ENCODE results near the gene COL6A5.

GRCh38 chr3:130516645-130517512, 171.4 kb downstream of the COL6A5 start, which contains the start of gene COL6A6:
- TF ChIP-seq, protein P1, sequence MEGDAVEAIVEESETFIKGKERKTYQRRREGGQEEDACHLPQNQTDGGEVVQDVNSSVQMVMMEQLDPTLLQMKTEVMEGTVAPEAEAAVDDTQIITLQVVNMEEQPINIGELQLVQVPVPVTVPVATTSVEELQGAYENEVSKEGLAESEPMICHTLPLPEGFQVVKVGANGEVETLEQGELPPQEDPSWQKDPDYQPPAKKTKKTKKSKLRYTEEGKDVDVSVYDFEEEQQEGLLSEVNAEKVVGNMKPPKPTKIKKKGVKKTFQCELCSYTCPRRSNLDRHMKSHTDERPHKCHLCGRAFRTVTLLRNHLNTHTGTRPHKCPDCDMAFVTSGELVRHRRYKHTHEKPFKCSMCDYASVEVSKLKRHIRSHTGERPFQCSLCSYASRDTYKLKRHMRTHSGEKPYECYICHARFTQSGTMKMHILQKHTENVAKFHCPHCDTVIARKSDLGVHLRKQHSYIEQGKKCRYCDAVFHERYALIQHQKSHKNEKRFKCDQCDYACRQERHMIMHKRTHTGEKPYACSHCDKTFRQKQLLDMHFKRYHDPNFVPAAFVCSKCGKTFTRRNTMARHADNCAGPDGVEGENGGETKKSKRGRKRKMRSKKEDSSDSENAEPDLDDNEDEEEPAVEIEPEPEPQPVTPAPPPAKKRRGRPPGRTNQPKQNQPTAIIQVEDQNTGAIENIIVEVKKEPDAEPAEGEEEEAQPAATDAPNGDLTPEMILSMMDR (conservative IDR thresholded peaks at IDR 0.05 in 1 of 2, IDR thresholded peaks at IDR 0.05 in 1 of 2; ENCODE audit: extremely low read depth in 1 of 2, insufficient read depth in 1 of 2, low read depth in 1 of 2, low read length in 2 of 2), result no peak
- TF ChIP-seq EZH2 (IDR thresholded peaks at IDR 0.05; ENCODE audit: borderline replicate concordance, low read length), result no peak
